HG02588 (cell line): Measurements from ENCODE around the gene UGT2B7.
"Not testable (repeated sequence)": the region's sequence is repeated elsewhere in the genome, so short reads cannot be mapped to it uniquely, and the experiment has no call there.

Experiments
- ATAC-seq: cut with Tn5 transposase; IDR thresholded peaks from one replicate; pipeline ENCODE4 v1.9.1; 2021; ENCODE audit warnings: mild to moderate bottlenecking, moderate library complexity; ENCODE audit not compliant: unreplicated experiment

The UGT2B7 gene

GRCh38 chr4:69096111-69096656, at the start of gene UGT2B7:
UGT2B7 (plus strand) TSS chr4:69096474; CDS start chr4:69096521, 47 bp downstream.
- ATAC-seq: no peak

- ATAC-seq: no peak
Measured at GRCh38 chr4:69049860-69050259, 46.4 kb upstream of the UGT2B7 start.

- not testable (repeated sequence) for ATAC-seq
Measured at GRCh38 chr4:69050853-69051575, 45.3 kb upstream of the UGT2B7 start.

- no peak for ATAC-seq
Measured at GRCh38 chr4:69051576-69051943, 44.7 kb upstream of the UGT2B7 start.

GRCh38 chr4:69053309-69053885, 42.9 kb upstream of the UGT2B7 start:
- not testable (repeated sequence) for ATAC-seq

- not testable (repeated sequence) for ATAC-seq
Measured at GRCh38 chr4:69054033-69054432, 42.2 kb upstream of the UGT2B7 start.

- no peak for ATAC-seq
Measured at GRCh38 chr4:69054578-69055200, 41.6 kb upstream of the UGT2B7 start.

- no peak for ATAC-seq
Measured at GRCh38 chr4:69056150-69056549, 40.1 kb upstream of the UGT2B7 start.

GRCh38 chr4:69056921-69057550, 39.2 kb upstream of the UGT2B7 start:
- ATAC-seq: no peak

GRCh38 chr4:69057620-69058409, 38.5 kb upstream of the UGT2B7 start:
- ATAC-seq: peak; percentile 84

- no peak for ATAC-seq
Measured at GRCh38 chr4:69058410-69059059, 37.7 kb upstream of the UGT2B7 start.

- no peak for ATAC-seq
Measured at GRCh38 chr4:69060651-69061308, 35.5 kb upstream of the UGT2B7 start.

GRCh38 chr4:69064391-69064790, 31.9 kb upstream of the UGT2B7 start:
- ATAC-seq: no peak

GRCh38 chr4:69066945-69067344, 29.3 kb upstream of the UGT2B7 start:
- ATAC-seq: no peak

GRCh38 chr4:69069085-69069484, 27.2 kb upstream of the UGT2B7 start:
- no peak for ATAC-seq

GRCh38 chr4:69070590-69070989, 25.7 kb upstream of the UGT2B7 start:
- no peak for ATAC-seq

GRCh38 chr4:69071286-69071685, 25.0 kb upstream of the UGT2B7 start:
- no peak for ATAC-seq

- ATAC-seq: no peak
Measured at GRCh38 chr4:69073375-69073774, 22.9 kb upstream of the UGT2B7 start.

GRCh38 chr4:69075061-69075792, 21.0 kb upstream of the UGT2B7 start:
- no peak for ATAC-seq
